HEK293 (cell line): ENCODE measurements around the gene HNRNPUL2.

Experiments used
- BCL6B ChIP-seq: fragments of 450-650 bp; formaldehyde crosslinking; IDR thresholded peaks from 2 replicates; pipeline ENCODE4 v1.5.1; 2017; ENCODE audit warnings: missing biosample characterization, missing genetic modification characterization
- EGR2 ChIP-seq: fragments of 450-650 bp; formaldehyde crosslinking; IDR thresholded peaks from 2 replicates; pipeline ENCODE4 v1.5.1; 2016; ENCODE audit warnings: low read depth, missing biosample characterization, missing genetic modification characterization
- GFI1B ChIP-seq: fragments of 450-650 bp; formaldehyde crosslinking; IDR thresholded peaks from 2 replicates; pipeline ENCODE4 v1.5.1; 2016; ENCODE audit warnings: missing biosample characterization, missing genetic modification characterization
- HIC1 ChIP-seq: fragments of 450-650 bp; formaldehyde crosslinking; IDR thresholded peaks from 2 replicates; pipeline ENCODE4 v1.5.1; 2016; ENCODE audit warnings: missing biosample characterization, missing genetic modification characterization
- HOXD13 ChIP-seq: sonication (generic); formaldehyde crosslinking; IDR thresholded peaks from 2 replicates; pipeline ENCODE4 v1.8.0; 2022; ENCODE audit warnings: missing genetic modification reagents, borderline replicate concordance
- KLF17 ChIP-seq: fragments of 450-650 bp; formaldehyde crosslinking; IDR thresholded peaks from 2 replicates; pipeline ENCODE4 v1.5.1; 2016; ENCODE audit warnings: missing biosample characterization, missing genetic modification characterization
- OSR2 ChIP-seq: fragments of 450-650 bp; formaldehyde crosslinking; IDR thresholded peaks from 2 replicates; pipeline ENCODE4 v1.5.1; 2016; ENCODE audit warnings: missing biosample characterization, missing genetic modification characterization
- PRDM4 ChIP-seq: fragments of 450-650 bp; formaldehyde crosslinking; IDR thresholded peaks from 2 replicates; pipeline ENCODE4 v1.5.1; 2017; ENCODE audit warnings: missing biosample characterization, missing genetic modification characterization
- SP2 ChIP-seq: fragments of 450-650 bp; formaldehyde crosslinking; IDR thresholded peaks from 2 replicates; pipeline ENCODE4 v1.5.1; 2016; ENCODE audit warnings: missing biosample characterization, missing genetic modification characterization
- YY1 ChIP-seq: fragments of 450-650 bp; formaldehyde crosslinking; IDR thresholded peaks from 2 replicates; pipeline ENCODE4 v1.5.1; 2018; ENCODE audit warnings: missing biosample characterization, missing genetic modification characterization
- ZBTB11 ChIP-seq: fragments of 450-650 bp; formaldehyde crosslinking; conservative IDR thresholded peaks from 2 replicates; pipeline ENCODE4 v1.5.1; 2016; ENCODE audit warnings: low read depth, missing biosample characterization, missing genetic modification characterization
- ZBTB26 ChIP-seq: fragments of 450-650 bp; formaldehyde crosslinking; optimal IDR thresholded peaks from 2 replicates; pipeline ENCODE3; 2016; ENCODE audit warnings: missing biosample characterization, mild to moderate bottlenecking, missing genetic modification characterization
- ZIC2 ChIP-seq: fragments of 450-650 bp; formaldehyde crosslinking; IDR thresholded peaks from 2 replicates; pipeline ENCODE4 v1.5.1; 2016; ENCODE audit warnings: missing biosample characterization, missing genetic modification characterization
- ZNF146 ChIP-seq: fragments of 450-650 bp; formaldehyde crosslinking; IDR thresholded peaks from 2 replicates; pipeline ENCODE4 v1.5.1; 2016; ENCODE audit warnings: missing biosample characterization, missing genetic modification characterization
- ZNF148 ChIP-seq: fragments of 450-650 bp; formaldehyde crosslinking; IDR thresholded peaks from 2 replicates; pipeline ENCODE4 v1.5.0; 2017; ENCODE audit warnings: missing biosample characterization, missing genetic modification characterization, borderline replicate concordance
- ZNF223 ChIP-seq: fragments of 450-650 bp; formaldehyde crosslinking; IDR thresholded peaks from 2 replicates; pipeline ENCODE4 v1.5.1; 2016; ENCODE audit warnings: missing biosample characterization, missing genetic modification characterization
- ZNF248 ChIP-seq: fragments of 450-650 bp; formaldehyde crosslinking; IDR thresholded peaks from 2 replicates; pipeline ENCODE4 v1.5.1; 2017; ENCODE audit warnings: missing biosample characterization, missing genetic modification characterization
- ZNF37A ChIP-seq: fragments of 450-650 bp; IDR thresholded peaks from 2 replicates; pipeline ENCODE4 v1.5.1; 2018; ENCODE audit warnings: missing biosample characterization, missing genetic modification characterization
- ZNF433 ChIP-seq: fragments of 450-650 bp; formaldehyde crosslinking; IDR thresholded peaks from 2 replicates; pipeline ENCODE4 v1.5.1; 2016; ENCODE audit warnings: missing biosample characterization, missing genetic modification characterization, low read depth
- ZNF580 ChIP-seq: fragments of 450-650 bp; formaldehyde crosslinking; IDR thresholded peaks from 2 replicates; pipeline ENCODE4 v1.5.1; 2016; ENCODE audit warnings: missing biosample characterization, missing genetic modification characterization
- ZNF792 ChIP-seq: fragments of 450-650 bp; formaldehyde crosslinking; IDR thresholded peaks from 2 replicates; pipeline ENCODE4 v1.5.1; 2016; ENCODE audit warnings: missing biosample characterization, missing genetic modification characterization
- ZNF837 ChIP-seq: fragments of 450-650 bp; formaldehyde crosslinking; IDR thresholded peaks from 2 replicates; pipeline ENCODE4 v1.5.1; 2016; ENCODE audit warnings: missing biosample characterization, missing genetic modification characterization

The HNRNPUL2 gene

GRCh38 chr11:62771144-62772021 lies 44.1 kb upstream of the HNRNPUL2 start, which contains the start of gene TAF6L (continued):
- TF ChIP-seq ZNF433 (no peak), HIC1 (tag by site-specific recombination) (no peak), PRDM4 (peak; percentile 24; the same call in 1 of the 2 replicates), GFI1B (no peak), YY1 (tag by site-specific recombination) (no peak), OSR2 (tag by site-specific recombination) (peak; percentile 43), EGR2 (tag by site-specific recombination) (peak; percentile 88), ZIC2 (no peak), ZNF146 (tag by site-specific recombination) (no peak), ZBTB11 (tag by site-specific recombination) (no peak), ZNF248 (no peak), HOXD13 (CRISPR knock-in tag) (no peak), BCL6B (tag by site-specific recombination) (no peak), ZNF792 (tag by site-specific recombination) (no peak), KLF17 (peak; percentile 79; the same call in 1 of the 2 replicates), ZNF837 (no peak), ZNF580 (tag by site-specific recombination) (peak; percentile 70), ZNF37A (tag by site-specific recombination) (no peak), ZNF148 (tag by site-specific recombination) (no peak), SP2 (tag by site-specific recombination) (peak; percentile 87), ZBTB26 (tag by site-specific recombination) (peak; percentile 83), ZNF223 (tag by site-specific recombination) (no peak)
